ENCODE measurements around the gene NT5E.
"Not testable (repeated sequence)": the region's sequence is repeated elsewhere in the genome, so short reads cannot be mapped to it uniquely, and the experiment has no call there.

Gene NT5E

GRCh38 chr6:85494547-85495536 lies 45.0 kb downstream of the NT5E start:
- no peak for DNase-seq

GRCh38 chr6:85496009-85496579 lies 46.2 kb downstream of the NT5E start:
- no peak for DNase-seq

- DNase-seq, result no peak
These were observed 47.0 kb downstream of the NT5E start for GRCh38 chr6:85496856-85497255.

GRCh38 chr6:85498596-85499258 lies 48.8 kb downstream of the NT5E start:
- DNase-seq, result no peak

DNA sequence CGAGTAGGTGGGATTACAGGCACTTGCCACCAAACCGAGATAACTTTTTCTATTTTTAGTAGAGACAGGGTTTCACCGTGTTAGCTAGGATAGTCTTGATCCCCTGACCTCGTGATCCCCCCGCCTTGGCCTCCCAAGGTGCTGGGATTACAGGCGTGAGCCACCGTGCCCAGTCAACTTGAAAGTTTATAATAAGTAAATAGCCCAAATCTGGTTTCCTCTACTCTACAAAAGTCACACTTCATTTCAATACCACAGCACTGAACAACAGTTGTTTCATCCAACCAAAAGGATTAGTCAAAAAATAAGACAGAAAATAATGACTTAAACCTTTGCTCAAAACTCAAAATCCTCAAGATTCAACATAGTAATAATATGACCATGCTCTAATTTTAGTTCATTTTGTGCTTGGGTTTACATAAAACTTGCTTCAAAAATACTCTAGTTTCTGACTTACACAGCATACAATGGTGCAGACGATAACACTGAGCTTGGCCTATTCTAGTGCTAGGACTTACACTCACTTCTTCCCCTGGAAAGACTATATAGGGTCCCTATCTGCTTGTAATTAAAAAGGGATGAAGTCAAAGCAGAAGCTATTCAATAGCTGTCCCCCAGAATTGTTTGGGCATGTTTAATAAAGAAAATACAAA lies 56.7 kb downstream of the NT5E start:
- DNase-seq, result no peak

- no peak for DNase-seq
These were observed 66.3 kb downstream of the NT5E start for GRCh38 chr6:85516168-85516567.

GRCh38 chr6:85524281-85524680 lies 74.4 kb downstream of the NT5E start:
- not testable (repeated sequence) for DNase-seq

- no peak for DNase-seq
These were observed 87.2 kb downstream of the NT5E start for GRCh38 chr6:85537055-85537494.

GRCh38 chr6:85544776-85545175 lies 94.9 kb downstream of the NT5E start:
- no peak for DNase-seq

Data from left hindlimb (tissue), 1 donor.